ENCODE results near the gene PTPN1.
A peak's percentile ranks its signal among the peaks of the same experiment; 100 is the strongest.
"Not testable (repeated sequence)": the region's sequence is repeated elsewhere in the genome, so short reads cannot be mapped to it uniquely, and the experiment has no call there.

Gene PTPN1

GRCh38 chr20:50610212-50610718 lies 100.1 kb downstream of the PTPN1 start:
- no peak for DNase-seq (ENCODE audit: low spot score)

- no peak for DNase-seq (ENCODE audit: low spot score)
Measured at GRCh38 chr20:50611128-50611810, 101.1 kb downstream of the PTPN1 start.

GRCh38 chr20:50613438-50614169 lies 103.4 kb downstream of the PTPN1 start:
- DNase-seq (ENCODE audit: low spot score) = peak; percentile 49

GRCh38 chr20:50615407-50615806 lies 105.2 kb downstream of the PTPN1 start:
- DNase-seq (ENCODE audit: low spot score) = no peak

GRCh38 chr20:50617022-50617421 lies 106.8 kb downstream of the PTPN1 start:
- DNase-seq (ENCODE audit: low spot score) = no peak

GRCh38 chr20:50618537-50618936 lies 108.4 kb downstream of the PTPN1 start:
- DNase-seq (ENCODE audit: low spot score) = no peak

- not testable (repeated sequence) for DNase-seq (ENCODE audit: low spot score)
Measured at GRCh38 chr20:50620459-50620858, 110.3 kb downstream of the PTPN1 start.

GRCh38 chr20:50621068-50621665 lies 111.0 kb downstream of the PTPN1 start:
- no peak for DNase-seq (ENCODE audit: low spot score)

- peak; percentile 17 for DNase-seq (ENCODE audit: low spot score)
Measured at GRCh38 chr20:50624351-50625016, 114.3 kb downstream of the PTPN1 start.

GRCh38 chr20:50625986-50626677 lies 115.9 kb downstream of the PTPN1 start:
- DNase-seq (ENCODE audit: low spot score) = peak; percentile 31

- no peak for DNase-seq (ENCODE audit: low spot score)
Measured at GRCh38 chr20:50627747-50628146, 117.6 kb downstream of the PTPN1 start.

- DNase-seq (ENCODE audit: low spot score) = no peak
Measured at GRCh38 chr20:50628332-50628731, 118.1 kb downstream of the PTPN1 start.

GRCh38 chr20:50628853-50629669 lies 118.9 kb downstream of the PTPN1 start:
- DNase-seq (ENCODE audit: low spot score) = no peak

- DNase-seq (ENCODE audit: low spot score) = no peak
Measured at GRCh38 chr20:50629670-50630045, 119.5 kb downstream of the PTPN1 start.

GRCh38 chr20:50630578-50631263 lies 120.5 kb downstream of the PTPN1 start:
- DNase-seq (ENCODE audit: low spot score) = no peak

- DNase-seq (ENCODE audit: low spot score) = peak; percentile 59
Measured at GRCh38 chr20:50632236-50632635, 122.1 kb downstream of the PTPN1 start.

GRCh38 chr20:50632701-50633100 lies 122.5 kb downstream of the PTPN1 start:
- DNase-seq (ENCODE audit: low spot score) = no peak

- no peak for DNase-seq (ENCODE audit: low spot score)
Measured at GRCh38 chr20:50633361-50633760, 123.2 kb downstream of the PTPN1 start.

GRCh38 chr20:50634191-50634590 lies 124.0 kb downstream of the PTPN1 start:
- no peak for DNase-seq (ENCODE audit: low spot score)

Measured in cerebellar cortex (tissue), 1 donor.